Thyroid gland (tissue), 4 donors: Measurements from ENCODE around the gene TP53AIP1.

Source experiments
- CTCF ChIP-seq, 6 experiments: fragments of 200-600 bp in 3 of 6; fragments of 450-650 bp in 3 of 6; sonication (generic) in 3 of 6; IDR thresholded peaks; one replicate each; pipeline ENCODE4 v1.5.1; 2016 to 2019; ENCODE audit warnings: antibody characterized with exemption in 6 of 6, mild to moderate bottlenecking in 2 of 6, inconsistent platforms in 1 of 6, moderate library complexity in 1 of 6
- POLR2A ChIP-seq, 2 donors: fragments of 450-650 bp; IDR thresholded peaks; one replicate each; pipeline ENCODE4 v1.6.1; 2017; ENCODE audit warnings: antibody characterized with exemption in 2 of 2, mild to moderate bottlenecking in 2 of 2, moderate library complexity in 1 of 2

- TF ChIP-seq CTCF (IDR thresholded peaks at IDR 0.05), result no peak
- no peak for TF ChIP-seq POLR2A (IDR thresholded peaks at IDR 0.05)
Measured at GRCh38 chr11:128933481-128934178, 9.0 kb downstream of the TP53AIP1 start.
